HepG2 (cell line): ENCODE results near the gene PLEKHM2. TPM values are rescaled to one million over a fixed set of nuclear protein-coding genes. Genes with fewer than 3 reads are reported as not detected.

Experiments used
- DPF2 ChIP-seq: sonication (generic); formaldehyde crosslinking; IDR thresholded peaks from 2 replicates; pipeline ENCODE4 v1.4.0; 2020; ENCODE audit warnings: mild to moderate bottlenecking, low read depth, missing genetic modification reagents, borderline replicate concordance
- HDAC1 ChIP-seq: sonication (generic); formaldehyde crosslinking; IDR thresholded peaks from 2 replicates; pipeline ENCODE4 v1.5.1; 2020; ENCODE audit warnings: mild to moderate bottlenecking, missing genetic modification reagents
- HIC2 ChIP-seq: sonication (generic); formaldehyde crosslinking; IDR thresholded peaks from 2 replicates; pipeline ENCODE4 v1.9.0; 2022; ENCODE audit warnings: low read depth, missing genetic modification reagents
- HOMEZ ChIP-seq: IDR thresholded peaks from 2 replicates; pipeline ENCODE4 v1.6.1; 2016; ENCODE audit warnings: low read depth
- LBX2 ChIP-seq: sonication (generic); formaldehyde crosslinking; IDR thresholded peaks from 2 replicates; pipeline ENCODE4 v1.5.0; 2020; ENCODE audit warnings: missing genetic modification reagents, mild to moderate bottlenecking, borderline replicate concordance
- MTA3 ChIP-seq: sonication (generic); formaldehyde crosslinking; IDR thresholded peaks from 2 replicates; pipeline ENCODE4 v1.4.0; 2020; ENCODE audit warnings: missing genetic modification reagents
- MTF2 ChIP-seq: sonication (generic); formaldehyde crosslinking; IDR thresholded peaks from 2 replicates; pipeline ENCODE4 v1.5.0; 2020; ENCODE audit warnings: missing genetic modification reagents, borderline replicate concordance
- MZF1 ChIP-seq: sonication (generic); formaldehyde crosslinking; IDR thresholded peaks from 2 replicates; pipeline ENCODE4 v1.8.1; 2023; ENCODE audit warnings: mild to moderate bottlenecking, missing genetic modification reagents, borderline replicate concordance
- NFE2 ChIP-seq: sonication (generic); formaldehyde crosslinking; IDR thresholded peaks from 2 replicates; pipeline ENCODE4 v1.4.0; 2020; ENCODE audit warnings: missing genetic modification reagents
- NFRKB ChIP-seq: fragments of 450-650 bp; IDR thresholded peaks from 2 replicates; pipeline ENCODE4 v1.6.1; 2017
- NR1H2 ChIP-seq: sonication (generic); formaldehyde crosslinking; IDR thresholded peaks from 2 replicates; pipeline ENCODE4 v1.8.1; 2022; ENCODE audit warnings: low read depth, missing genetic modification reagents, borderline replicate concordance
- TCF7 ChIP-seq: sonication (generic); IDR thresholded peaks from 2 replicates; pipeline ENCODE4 v1.6.1; 2016; ENCODE audit warnings: antibody characterized with exemption, low read depth
- TGIF2 ChIP-seq: IDR thresholded peaks from 2 replicates; pipeline ENCODE4 v1.6.1; 2016; ENCODE audit warnings: control low read depth, missing compliant biosample characterization
- ZBTB42 ChIP-seq: sonication (generic); formaldehyde crosslinking; IDR thresholded peaks from 2 replicates; pipeline ENCODE4 v1.5.0; 2020; ENCODE audit warnings: mild to moderate bottlenecking, missing genetic modification reagents
- ZFP1 ChIP-seq: IDR thresholded peaks from 2 replicates; pipeline ENCODE4 v1.6.1; 2016
- ZFP82 ChIP-seq: sonication (generic); formaldehyde crosslinking; IDR thresholded peaks from 2 replicates; pipeline ENCODE4 v1.5.1; 2020; ENCODE audit warnings: mild to moderate bottlenecking, missing genetic modification reagents, borderline replicate concordance
- ZNF274 ChIP-seq: sonication (generic); formaldehyde crosslinking; IDR thresholded peaks from 2 replicates; pipeline ENCODE4 v1.5.1; 2020; ENCODE audit warnings: mild to moderate bottlenecking, missing genetic modification reagents
- ZNF331 ChIP-seq: sonication (generic); formaldehyde crosslinking; IDR thresholded peaks from 2 replicates; pipeline ENCODE4 v1.4.0; 2020; ENCODE audit warnings: missing genetic modification reagents
- ZNF354B ChIP-seq: sonication (generic); formaldehyde crosslinking; IDR thresholded peaks from 2 replicates; pipeline ENCODE4 v1.8.0; 2022; ENCODE audit warnings: mild to moderate bottlenecking, missing genetic modification reagents
- ZNF546 ChIP-seq: sonication (generic); formaldehyde crosslinking; conservative IDR thresholded peaks from 2 replicates; pipeline ENCODE4 v1.8.1; 2023; ENCODE audit warnings: mild to moderate bottlenecking, missing genetic modification reagents
- polyA plus RNA-seq, 8 experiments: library from polyadenylated mRNA; depleted of rRNA in 3 of 8; stranded (reverse) in 7 of 8; unstranded in 1 of 8; fragments of >200 nt; fragmentation: Illumina TruSeq in 4 of 8; extraction: Trizol in 4 of 8; gene quantifications; 2 replicates each; pipeline versions ENCODE4 v1.2.1 to v1.2.3, GENCODE V29; 2011 to 2016; ENCODE audit warnings: low read depth in 4 of 8, missing spikeins in 1 of 8, mixed read lengths in 1 of 8; ENCODE audit not compliant: insufficient read depth in 1 of 8
- total RNA-seq, 5 experiments: library from RNA; depleted of rRNA; stranded (reverse); fragments of >200 nt; fragmentation: Illumina TruSeq; extraction: Trizol; gene quantifications; 2 replicates each; pipeline ENCODE4 v1.2.3, GENCODE V29; 2016; ENCODE audit warnings: low read depth in 1 of 5
- TF ChIP-seq, protein P1 (sequence below): sonication (generic); formaldehyde crosslinking; IDR thresholded peaks from 2 replicates; pipeline ENCODE4; 2020; ENCODE audit warnings: missing genetic modification reagents, mild to moderate bottlenecking, borderline replicate concordance
- TF ChIP-seq, protein P2 (sequence below): sonication (generic); formaldehyde crosslinking; IDR thresholded peaks from 2 replicates; pipeline ENCODE4 v1.9.0; 2021; ENCODE audit warnings: missing genetic modification reagents, borderline replicate concordance

PLEKHM2 gene
- total and polyA plus RNA-seq, 2 of the 13 experiments (the other 11 are each of a cell fraction or from before 2014, with no cell fraction given) = 16.5 to 27.3 TPM

GRCh38 chr1:15734901-15735300 is 50.8 kb downstream of the PLEKHM2 start (continued):
- no peak for TF ChIP-seq HIC2 (CRISPR knock-in tag)
- TF ChIP-seq NR1H2 = no peak
- TF ChIP-seq ZNF274 (CRISPR knock-in tag) = no peak
- 0 out of 2 replicates have a peak, but pooled peaks have one; percentile 27 for TF ChIP-seq ZNF331 (CRISPR knock-in tag)
- no peak for TF ChIP-seq MZF1 (CRISPR knock-in tag)
- TF ChIP-seq, protein P1, sequence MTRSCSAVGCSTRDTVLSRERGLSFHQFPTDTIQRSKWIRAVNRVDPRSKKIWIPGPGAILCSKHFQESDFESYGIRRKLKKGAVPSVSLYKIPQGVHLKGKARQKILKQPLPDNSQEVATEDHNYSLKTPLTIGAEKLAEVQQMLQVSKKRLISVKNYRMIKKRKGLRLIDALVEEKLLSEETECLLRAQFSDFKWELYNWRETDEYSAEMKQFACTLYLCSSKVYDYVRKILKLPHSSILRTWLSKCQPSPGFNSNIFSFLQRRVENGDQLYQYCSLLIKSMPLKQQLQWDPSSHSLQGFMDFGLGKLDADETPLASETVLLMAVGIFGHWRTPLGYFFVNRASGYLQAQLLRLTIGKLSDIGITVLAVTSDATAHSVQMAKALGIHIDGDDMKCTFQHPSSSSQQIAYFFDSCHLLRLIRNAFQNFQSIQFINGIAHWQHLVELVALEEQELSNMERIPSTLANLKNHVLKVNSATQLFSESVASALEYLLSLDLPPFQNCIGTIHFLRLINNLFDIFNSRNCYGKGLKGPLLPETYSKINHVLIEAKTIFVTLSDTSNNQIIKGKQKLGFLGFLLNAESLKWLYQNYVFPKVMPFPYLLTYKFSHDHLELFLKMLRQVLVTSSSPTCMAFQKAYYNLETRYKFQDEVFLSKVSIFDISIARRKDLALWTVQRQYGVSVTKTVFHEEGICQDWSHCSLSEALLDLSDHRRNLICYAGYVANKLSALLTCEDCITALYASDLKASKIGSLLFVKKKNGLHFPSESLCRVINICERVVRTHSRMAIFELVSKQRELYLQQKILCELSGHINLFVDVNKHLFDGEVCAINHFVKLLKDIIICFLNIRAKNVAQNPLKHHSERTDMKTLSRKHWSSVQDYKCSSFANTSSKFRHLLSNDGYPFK (CRISPR knock-in tag) = peak; percentile 49; the same call in 1 of the 2 replicates
- TF ChIP-seq ZNF354B (CRISPR knock-in tag) = no peak
- no peak for TF ChIP-seq NFRKB
- TF ChIP-seq ZFP82 = no peak
- TF ChIP-seq MTA3 (CRISPR knock-in tag) = no peak
- peak; percentile 36; the same call in 1 of the 2 replicates for TF ChIP-seq HDAC1
- no peak for TF ChIP-seq LBX2
- no peak for TF ChIP-seq TCF7
- TF ChIP-seq ZNF546 (CRISPR knock-in tag) = no peak
- no peak for TF ChIP-seq TGIF2 (CRISPR knock-in tag)
- TF ChIP-seq ZBTB42 (CRISPR knock-in tag) = no peak
- no peak for TF ChIP-seq DPF2 (CRISPR knock-in tag)
- TF ChIP-seq, protein P2, sequence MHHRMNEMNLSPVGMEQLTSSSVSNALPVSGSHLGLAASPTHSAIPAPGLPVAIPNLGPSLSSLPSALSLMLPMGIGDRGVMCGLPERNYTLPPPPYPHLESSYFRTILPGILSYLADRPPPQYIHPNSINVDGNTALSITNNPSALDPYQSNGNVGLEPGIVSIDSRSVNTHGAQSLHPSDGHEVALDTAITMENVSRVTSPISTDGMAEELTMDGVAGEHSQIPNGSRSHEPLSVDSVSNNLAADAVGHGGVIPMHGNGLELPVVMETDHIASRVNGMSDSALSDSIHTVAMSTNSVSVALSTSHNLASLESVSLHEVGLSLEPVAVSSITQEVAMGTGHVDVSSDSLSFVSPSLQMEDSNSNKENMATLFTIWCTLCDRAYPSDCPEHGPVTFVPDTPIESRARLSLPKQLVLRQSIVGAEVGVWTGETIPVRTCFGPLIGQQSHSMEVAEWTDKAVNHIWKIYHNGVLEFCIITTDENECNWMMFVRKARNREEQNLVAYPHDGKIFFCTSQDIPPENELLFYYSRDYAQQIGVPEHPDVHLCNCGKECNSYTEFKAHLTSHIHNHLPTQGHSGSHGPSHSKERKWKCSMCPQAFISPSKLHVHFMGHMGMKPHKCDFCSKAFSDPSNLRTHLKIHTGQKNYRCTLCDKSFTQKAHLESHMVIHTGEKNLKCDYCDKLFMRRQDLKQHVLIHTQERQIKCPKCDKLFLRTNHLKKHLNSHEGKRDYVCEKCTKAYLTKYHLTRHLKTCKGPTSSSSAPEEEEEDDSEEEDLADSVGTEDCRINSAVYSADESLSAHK = no peak
- no peak for TF ChIP-seq ZFP1 (CRISPR knock-in tag)
- TF ChIP-seq HOMEZ = no peak
- TF ChIP-seq MTF2 (CRISPR knock-in tag) = no peak
- no peak for TF ChIP-seq NFE2 (CRISPR knock-in tag)
